ACHN (cell line): ENCODE measurements around the gene CAPZB.

Experiments
- DNase-seq: peaks from one replicate; pipeline ENCODE4 v3.0.0-alpha.2; 2015
- in situ Hi-C: cut with HindIII; loops from 2 replicates; pipeline ENCODE4 v1.10.0; 2017; ENCODE audit warnings: low sequenced_read_pairs, low pct_ligation_motif_present, low pct_unique_long_range_greater_than_20kb

Gene CAPZB

GRCh38 chr1:19368050-19368449 is 117.3 kb downstream of the CAPZB start:
- no peak for DNase-seq
- in situ Hi-C loops: no loop called here

GRCh38 chr1:19367584-19368041 is 117.7 kb downstream of the CAPZB start:
- no peak for DNase-seq

GRCh38 chr1:19366599-19367536 is 118.5 kb downstream of the CAPZB start:
- no peak for DNase-seq
- in situ Hi-C loops: no loop called here

More at GRCh38 chr1:19367584-19368041, 117.7 kb downstream of the CAPZB start:
- in situ Hi-C loops: no loop called here

GRCh38 chr1:19365721-19366120 is 119.6 kb downstream of the CAPZB start:
- in situ Hi-C loops: no loop called here
- no peak for DNase-seq

- DNase-seq: no peak
- in situ Hi-C loops: no loop called here
These were observed 121.7 kb downstream of the CAPZB start for GRCh38 chr1:19363536-19364152.

- DNase-seq: no peak
- in situ Hi-C loops: no loop called here
These were observed 123.7 kb downstream of the CAPZB start for GRCh38 chr1:19361611-19362147.

- in situ Hi-C loops: no loop called here
- DNase-seq: no peak
These were observed 124.3 kb downstream of the CAPZB start for GRCh38 chr1:19360843-19361610.

- DNase-seq: no peak
- in situ Hi-C loops: no loop called here
These were observed 124.9 kb downstream of the CAPZB start for GRCh38 chr1:19360432-19360831.

- in situ Hi-C loops: no loop called here
- DNase-seq: no peak
These were observed 125.3 kb downstream of the CAPZB start for GRCh38 chr1:19360016-19360415.

GRCh38 chr1:19359357-19359756 is 126.0 kb downstream of the CAPZB start:
- DNase-seq: no peak
- in situ Hi-C loops: no loop called here

GRCh38 chr1:19358710-19359109 is 126.6 kb downstream of the CAPZB start:
- in situ Hi-C loops: no loop called here
- DNase-seq: no peak

- in situ Hi-C loops: no loop called here
- no peak for DNase-seq
These were observed 127.9 kb downstream of the CAPZB start for GRCh38 chr1:19357299-19357986.

- DNase-seq: no peak
- in situ Hi-C loops: no loop called here
These were observed 129.1 kb downstream of the CAPZB start for GRCh38 chr1:19356266-19356665.

- in situ Hi-C loops: no loop called here
- DNase-seq: no peak
These were observed 130.8 kb downstream of the CAPZB start for GRCh38 chr1:19354531-19354981.

GRCh38 chr1:19353596-19353995 is 131.7 kb downstream of the CAPZB start:
- in situ Hi-C loops: no loop called here
- no peak for DNase-seq

- DNase-seq: no peak
- in situ Hi-C loops: no loop called here
These were observed 132.5 kb downstream of the CAPZB start for GRCh38 chr1:19352839-19353238.

- in situ Hi-C loops: no loop called here
- DNase-seq: no peak
These were observed 133.5 kb downstream of the CAPZB start for GRCh38 chr1:19351873-19352272.

- DNase-seq: no peak
- in situ Hi-C loops: no loop called here
These were observed 134.8 kb downstream of the CAPZB start for GRCh38 chr1:19350566-19350965.
